HepG2 (cell line): Measurements from ENCODE around the gene LCN2. TPM values are rescaled to one million over a fixed set of nuclear protein-coding genes. Genes with fewer than 3 reads are reported as not detected.

Source experiments
- CREM ChIP-seq, 2 experiments: sonication (generic) in 1 of 2; formaldehyde crosslinking in 1 of 2; IDR thresholded peaks; 2 replicates each; pipeline versions ENCODE4 v1.4.0 to v1.6.1; 2016 to 2020; ENCODE audit warnings: antibody characterized with exemption in 1 of 2, mild to moderate bottlenecking in 1 of 2, missing genetic modification reagents in 1 of 2
- FIP1L1 ChIP-seq: fragments of 200-400 bp; formaldehyde crosslinking; IDR thresholded peaks from 2 replicates; pipeline ENCODE4 v1.6.1; 2018; ENCODE audit warnings: low read depth, mild to moderate bottlenecking, low read length, moderate library complexity, borderline replicate concordance; ENCODE audit not compliant: insufficient read depth
- IRF9 ChIP-seq: sonication (generic); formaldehyde crosslinking; IDR thresholded peaks from 2 replicates; pipeline ENCODE4 v1.8.0; 2022; ENCODE audit warnings: missing genetic modification reagents, mild to moderate bottlenecking, borderline replicate concordance
- MLLT10 ChIP-seq: sonication (generic); formaldehyde crosslinking; IDR thresholded peaks from 2 replicates; pipeline ENCODE4 v1.4.0; 2020; ENCODE audit warnings: missing genetic modification reagents
- SMYD3 ChIP-seq: sonication (generic); formaldehyde crosslinking; IDR thresholded peaks from 2 replicates; pipeline ENCODE4 v1.8.1; 2023; ENCODE audit warnings: mild to moderate bottlenecking, missing genetic modification reagents
- SRF ChIP-seq: IDR thresholded peaks from 2 replicates; pipeline ENCODE4 v1.6.1; 2011; ENCODE audit warnings: mild to moderate bottlenecking, low read depth, low read length, moderate library complexity
- SSRP1 ChIP-seq: IDR thresholded peaks from 2 replicates; pipeline ENCODE4 v1.6.1; 2016; ENCODE audit warnings: control low read depth
- TEF ChIP-seq: sonication (generic); formaldehyde crosslinking; IDR thresholded peaks from 2 replicates; pipeline ENCODE4 v1.5.0; 2020; ENCODE audit warnings: missing genetic modification reagents
- ZNF121 ChIP-seq: sonication (generic); formaldehyde crosslinking; IDR thresholded peaks from 2 replicates; pipeline ENCODE4 v1.5.0; 2020; ENCODE audit warnings: mild to moderate bottlenecking, missing genetic modification reagents
- ZNF18 ChIP-seq: sonication (generic); formaldehyde crosslinking; IDR thresholded peaks from 2 replicates; pipeline ENCODE4 v1.8.0; 2022; ENCODE audit warnings: mild to moderate bottlenecking, missing genetic modification reagents; ENCODE audit not compliant: insufficient replicate concordance
- ZNF34 ChIP-seq: sonication (generic); formaldehyde crosslinking; IDR thresholded peaks from 2 replicates; pipeline ENCODE4 v1.4.0; 2020; ENCODE audit warnings: mild to moderate bottlenecking, missing genetic modification reagents, borderline replicate concordance
- ZNF362 ChIP-seq: sonication (generic); formaldehyde crosslinking; IDR thresholded peaks from 2 replicates; pipeline ENCODE4 v1.4.0; 2020; ENCODE audit warnings: missing genetic modification reagents, mild to moderate bottlenecking, borderline replicate concordance
- ZNF720 ChIP-seq: sonication (generic); formaldehyde crosslinking; IDR thresholded peaks from 2 replicates; pipeline ENCODE4 v1.4.0; 2020; ENCODE audit warnings: missing genetic modification reagents
- ZNF792 ChIP-seq: IDR thresholded peaks from 2 replicates; pipeline ENCODE4 v1.6.1; 2016
- ZNF878 ChIP-seq: sonication (generic); formaldehyde crosslinking; IDR thresholded peaks from 2 replicates; pipeline ENCODE4 v1.8.1; 2023; ENCODE audit warnings: mild to moderate bottlenecking, missing genetic modification reagents, moderate library complexity
- polyA plus RNA-seq, 8 experiments: library from polyadenylated mRNA; depleted of rRNA in 3 of 8; stranded (reverse) in 7 of 8; unstranded in 1 of 8; fragments of >200 nt; fragmentation: Illumina TruSeq in 4 of 8; extraction: Trizol in 4 of 8; gene quantifications; 2 replicates each; pipeline versions ENCODE4 v1.2.1 to v1.2.3, GENCODE V29; 2011 to 2016; ENCODE audit warnings: low read depth in 4 of 8, missing spikeins in 1 of 8, mixed read lengths in 1 of 8; ENCODE audit not compliant: insufficient read depth in 1 of 8
- total RNA-seq, 5 experiments: library from RNA; depleted of rRNA; stranded (reverse); fragments of >200 nt; fragmentation: Illumina TruSeq; extraction: Trizol; gene quantifications; 2 replicates each; pipeline ENCODE4 v1.2.3, GENCODE V29; 2016; ENCODE audit warnings: low read depth in 1 of 5
- TF ChIP-seq, protein P1 (sequence below): sonication (generic); formaldehyde crosslinking; IDR thresholded peaks from 2 replicates; pipeline ENCODE4 v1.8.1; 2022; ENCODE audit warnings: mild to moderate bottlenecking, missing genetic modification reagents
- TF ChIP-seq, protein P2 (sequence below): sonication (generic); formaldehyde crosslinking; IDR thresholded peaks from 2 replicates; pipeline ENCODE4 v1.8.1; 2023; ENCODE audit warnings: mild to moderate bottlenecking, inconsistent platforms, moderate library complexity, missing genetic modification reagents, borderline replicate concordance
- TF ChIP-seq, protein P3 (sequence below): fragments of 450-650 bp; IDR thresholded peaks from 2 replicates; pipeline ENCODE4 v1.6.1; 2017
- TF ChIP-seq, protein P4 (sequence below): sonication (generic); formaldehyde crosslinking; IDR thresholded peaks from 2 replicates; pipeline ENCODE4 v1.4.0; 2020; ENCODE audit warnings: mild to moderate bottlenecking, missing genetic modification reagents

LCN2 gene
- total and polyA plus RNA-seq, 2 of the 13 experiments (the other 11 are each of a cell fraction or from before 2014, with no cell fraction given), result 0.38 to 1.4 TPM

- TF ChIP-seq TEF (CRISPR knock-in tag) (peak; percentile 99), ZNF18 (peak; percentile 97), ZNF720 (CRISPR knock-in tag) (no peak), FIP1L1 (peak; percentile 58; the same call in 1 of the 2 replicates), SSRP1 (CRISPR knock-in tag) (peak; percentile 49; the same call in 1 of the 2 replicates), SRF (no peak), ZNF792 (CRISPR knock-in tag) (peak; percentile 98), ZNF878 (CRISPR knock-in tag) (peak; percentile 96), IRF9 (peak; percentile 90), MLLT10 (CRISPR knock-in tag) (no peak), SMYD3 (CRISPR knock-in tag) (0 out of 2 replicates have a peak, but pooled peaks have one; percentile 38), CREM (IDR thresholded peaks at IDR 0.05) (peak; percentile 85), CREM (CRISPR knock-in tag; IDR thresholded peaks at IDR 0.05) (no peak), ZNF362 (peak; percentile 65; the same call in 1 of the 2 replicates), ZNF121 (CRISPR knock-in tag) (peak; percentile 63; the same call in 1 of the 2 replicates), ZNF34 (0 out of 2 replicates have a peak, but pooled peaks have one; percentile 41)
- TF ChIP-seq, protein P1, sequence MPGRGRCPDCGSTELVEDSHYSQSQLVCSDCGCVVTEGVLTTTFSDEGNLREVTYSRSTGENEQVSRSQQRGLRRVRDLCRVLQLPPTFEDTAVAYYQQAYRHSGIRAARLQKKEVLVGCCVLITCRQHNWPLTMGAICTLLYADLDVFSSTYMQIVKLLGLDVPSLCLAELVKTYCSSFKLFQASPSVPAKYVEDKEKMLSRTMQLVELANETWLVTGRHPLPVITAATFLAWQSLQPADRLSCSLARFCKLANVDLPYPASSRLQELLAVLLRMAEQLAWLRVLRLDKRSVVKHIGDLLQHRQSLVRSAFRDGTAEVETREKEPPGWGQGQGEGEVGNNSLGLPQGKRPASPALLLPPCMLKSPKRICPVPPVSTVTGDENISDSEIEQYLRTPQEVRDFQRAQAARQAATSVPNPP, result peak; percentile 67; the same call in 1 of the 2 replicates
- TF ChIP-seq, protein P2, sequence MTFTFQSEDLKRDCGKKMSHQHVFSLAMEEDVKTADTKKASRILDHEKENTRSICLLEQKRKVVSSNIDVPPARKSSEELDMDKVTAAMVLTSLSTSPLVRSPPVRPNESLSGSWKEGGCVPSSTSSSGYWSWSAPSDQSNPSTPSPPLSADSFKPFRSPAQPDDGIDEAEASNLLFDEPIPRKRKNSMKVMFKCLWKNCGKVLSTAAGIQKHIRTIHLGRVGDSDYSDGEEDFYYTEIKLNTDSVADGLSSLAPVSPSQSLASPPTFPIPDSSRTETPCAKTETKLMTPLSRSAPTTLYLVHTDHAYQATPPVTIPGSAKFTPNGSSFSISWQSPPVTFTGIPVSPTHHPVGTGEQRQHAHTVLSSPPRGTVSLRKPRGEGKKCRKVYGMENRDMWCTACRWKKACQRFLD (CRISPR knock-in tag), result no peak
- TF ChIP-seq, protein P3, sequence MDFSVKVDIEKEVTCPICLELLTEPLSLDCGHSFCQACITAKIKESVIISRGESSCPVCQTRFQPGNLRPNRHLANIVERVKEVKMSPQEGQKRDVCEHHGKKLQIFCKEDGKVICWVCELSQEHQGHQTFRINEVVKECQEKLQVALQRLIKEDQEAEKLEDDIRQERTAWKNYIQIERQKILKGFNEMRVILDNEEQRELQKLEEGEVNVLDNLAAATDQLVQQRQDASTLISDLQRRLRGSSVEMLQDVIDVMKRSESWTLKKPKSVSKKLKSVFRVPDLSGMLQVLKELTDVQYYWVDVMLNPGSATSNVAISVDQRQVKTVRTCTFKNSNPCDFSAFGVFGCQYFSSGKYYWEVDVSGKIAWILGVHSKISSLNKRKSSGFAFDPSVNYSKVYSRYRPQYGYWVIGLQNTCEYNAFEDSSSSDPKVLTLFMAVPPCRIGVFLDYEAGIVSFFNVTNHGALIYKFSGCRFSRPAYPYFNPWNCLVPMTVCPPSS, result no peak
- TF ChIP-seq, protein P4, sequence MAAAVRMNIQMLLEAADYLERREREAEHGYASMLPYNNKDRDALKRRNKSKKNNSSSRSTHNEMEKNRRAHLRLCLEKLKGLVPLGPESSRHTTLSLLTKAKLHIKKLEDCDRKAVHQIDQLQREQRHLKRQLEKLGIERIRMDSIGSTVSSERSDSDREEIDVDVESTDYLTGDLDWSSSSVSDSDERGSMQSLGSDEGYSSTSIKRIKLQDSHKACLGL (CRISPR knock-in tag), result peak; percentile 97
Measured at GRCh38 chr9:128102861-128103588, 46.2 kb upstream of the LCN2 start (continued).
